ENCODE data around the gene CAPN11. TPM values are rescaled to one million over a fixed set of nuclear protein-coding genes. Genes with fewer than 3 reads are reported as not detected.

CAPN11 gene
- total RNA-seq, 1 donor from 2014 or later, result not detected

- DNase-seq (ENCODE audit: low read depth), result no peak
Observed at GRCh38 chr6:44211284-44211683, 52.7 kb downstream of the CAPN11 start.

GRCh38 chr6:44214307-44214706, 55.7 kb downstream of the CAPN11 start:
- DNase-seq (ENCODE audit: low read depth), result no peak

DNA sequence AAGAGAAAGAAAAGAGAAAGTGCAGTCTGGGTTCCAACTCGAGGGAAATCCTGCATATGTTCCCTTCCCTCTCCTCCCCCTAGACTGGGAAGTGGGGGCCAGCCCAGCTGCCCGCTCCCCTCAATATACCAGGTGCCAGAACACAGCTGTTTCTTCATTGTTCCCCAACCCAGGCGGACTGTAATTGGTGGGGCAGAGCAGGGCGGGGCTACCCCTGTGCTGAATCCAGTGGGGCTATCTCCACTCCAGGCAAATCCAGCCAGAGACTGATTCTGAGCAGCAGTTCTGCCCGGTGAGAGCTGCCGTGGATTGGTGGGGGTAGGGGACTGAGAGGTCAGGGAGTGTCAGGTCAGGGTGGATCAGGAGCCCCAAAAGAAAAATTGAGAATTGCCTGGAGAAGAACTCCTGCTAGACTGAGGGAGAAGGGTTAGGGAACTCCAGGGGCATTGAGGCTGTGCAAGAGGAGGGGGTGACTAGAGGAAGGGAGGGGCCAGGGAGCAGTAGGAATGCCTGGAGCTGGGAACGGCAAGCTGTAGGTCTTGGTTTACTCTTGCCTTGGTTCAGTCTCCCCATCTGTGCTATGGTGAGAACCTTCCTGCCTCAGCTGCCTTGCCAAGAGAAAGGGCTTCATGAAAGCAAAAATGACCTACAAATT, 58.2 kb downstream of the CAPN11 start, which contains the start of gene MYMX:
TSS of gene MYMX (plus strand) at position 250 of the 655 bp plus-strand sequence. CDS start 546 bp downstream, outside the sequence.
- DNase-seq (ENCODE audit: low read depth), result no peak

DNA sequence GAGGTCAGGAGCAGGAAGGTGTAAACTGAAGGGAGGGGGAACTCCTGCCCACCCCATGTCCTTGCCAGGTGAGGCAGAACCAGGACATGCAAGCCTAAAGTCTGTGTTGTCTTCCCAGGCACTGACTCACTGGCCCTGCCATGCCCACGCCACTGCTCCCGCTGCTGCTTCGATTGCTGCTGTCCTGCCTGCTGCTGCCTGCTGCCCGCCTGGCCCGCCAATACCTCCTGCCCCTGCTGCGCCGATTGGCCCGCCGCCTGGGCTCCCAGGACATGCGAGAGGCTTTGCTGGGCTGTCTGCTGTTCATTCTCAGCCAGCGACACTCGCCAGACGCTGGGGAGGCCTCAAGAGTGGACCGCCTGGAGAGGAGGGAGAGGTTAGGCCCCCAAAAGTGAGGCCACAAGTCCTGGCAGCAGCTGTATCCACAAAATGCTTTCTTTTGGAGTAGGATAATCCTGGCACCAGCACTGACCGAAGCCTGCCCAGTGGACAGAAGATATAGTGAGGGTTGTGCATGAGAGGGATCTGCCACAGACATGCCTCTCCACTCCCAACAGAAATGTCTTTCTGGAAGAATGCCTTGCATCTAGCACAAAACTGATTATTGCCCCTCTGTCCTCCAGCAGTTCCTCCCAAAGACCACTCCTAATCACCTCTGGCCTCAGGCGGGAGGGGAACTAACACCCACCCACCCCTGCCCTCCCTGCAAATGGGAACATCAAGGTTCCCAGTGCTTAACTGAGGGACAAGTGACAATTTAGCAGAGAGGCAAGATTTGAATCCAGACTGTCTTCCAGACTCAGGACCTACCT, 58.9 kb downstream of the CAPN11 start:
- DNase-seq (ENCODE audit: low read depth), result peak; percentile 59

GRCh38 chr6:44219053-44219814, 60.6 kb downstream of the CAPN11 start:
- peak; percentile 44 for DNase-seq (ENCODE audit: low read depth)

- DNase-seq (ENCODE audit: low read depth), result no peak
Observed at GRCh38 chr6:44219815-44220784, 61.5 kb downstream of the CAPN11 start.

DNA sequence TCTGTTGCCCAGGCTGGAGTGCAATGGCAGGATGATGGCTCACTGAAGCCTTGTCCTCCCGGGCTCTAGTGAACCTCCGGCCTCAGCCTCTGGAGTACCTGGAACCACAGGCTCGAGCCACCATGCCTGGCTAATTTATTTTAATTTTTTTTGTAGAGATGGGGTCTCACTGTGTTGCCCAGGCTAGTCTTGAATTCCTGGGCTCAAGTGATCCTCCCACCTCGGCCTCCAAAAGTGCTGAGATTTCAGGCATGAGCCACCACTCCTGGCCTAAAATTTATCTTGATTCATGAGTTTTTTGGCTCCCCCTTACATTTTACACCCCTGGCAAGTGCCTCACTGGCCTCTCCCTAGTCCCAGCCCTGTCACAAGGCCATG, 62.3 kb downstream of the CAPN11 start:
- no peak for DNase-seq (ENCODE audit: low read depth)

- DNase-seq (ENCODE audit: low read depth), result peak; percentile 88
Observed at GRCh38 chr6:44221291-44221960, 62.8 kb downstream of the CAPN11 start.

- no peak for DNase-seq (ENCODE audit: low read depth)
Observed at GRCh38 chr6:44221961-44222335, 63.3 kb downstream of the CAPN11 start.

- no peak for DNase-seq (ENCODE audit: low read depth)
Observed at GRCh38 chr6:44222486-44223318, 64.1 kb downstream of the CAPN11 start.

DNA sequence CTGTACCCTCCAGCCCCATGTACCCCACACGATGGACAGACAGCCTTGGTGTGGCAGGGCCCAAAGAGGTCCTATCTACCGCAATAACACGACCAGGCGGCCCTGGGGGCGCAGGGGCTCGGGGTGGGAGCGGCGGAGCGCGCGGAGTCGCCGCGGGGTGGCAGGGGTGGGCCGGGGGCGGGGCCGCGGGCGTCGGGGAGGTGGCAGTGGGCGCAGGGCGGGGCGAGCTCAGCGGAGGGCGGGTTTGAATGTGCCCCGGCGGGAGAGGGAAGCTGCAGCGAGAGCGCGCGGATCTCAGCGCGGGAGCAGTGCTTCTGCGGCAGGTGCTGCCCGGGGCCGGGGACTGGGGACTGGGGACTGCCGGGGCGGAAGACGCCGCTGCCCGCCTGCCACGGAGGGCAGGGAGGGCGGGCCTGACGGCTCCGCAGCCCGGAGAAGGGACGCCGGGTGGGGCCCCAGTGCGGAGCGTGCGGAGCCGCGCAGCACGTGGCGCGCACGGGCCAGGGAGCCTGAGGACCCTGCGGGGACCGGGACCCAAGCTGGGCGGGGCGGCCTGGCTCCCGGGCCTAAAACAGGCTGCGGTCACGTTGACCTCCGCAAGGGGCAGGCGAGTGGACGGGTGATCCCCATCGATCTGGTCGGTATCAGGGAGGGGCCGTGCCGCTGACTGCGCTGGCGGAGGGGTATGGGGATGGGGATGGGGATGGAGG, 64.9 kb downstream of the CAPN11 start, which contains the start of gene SLC29A1:
TSS of gene SLC29A1 (plus strand) at position 277 of the 710 bp plus-strand sequence. CDS start 3,719 bp downstream, outside the sequence.
- no peak for DNase-seq (ENCODE audit: low read depth)

- peak; percentile 22 for DNase-seq (ENCODE audit: low read depth)
Observed at GRCh38 chr6:44224029-44224964, 65.7 kb downstream of the CAPN11 start.

GRCh38 chr6:44224965-44225305, 66.3 kb downstream of the CAPN11 start:
- DNase-seq (ENCODE audit: low read depth), result no peak

DNA sequence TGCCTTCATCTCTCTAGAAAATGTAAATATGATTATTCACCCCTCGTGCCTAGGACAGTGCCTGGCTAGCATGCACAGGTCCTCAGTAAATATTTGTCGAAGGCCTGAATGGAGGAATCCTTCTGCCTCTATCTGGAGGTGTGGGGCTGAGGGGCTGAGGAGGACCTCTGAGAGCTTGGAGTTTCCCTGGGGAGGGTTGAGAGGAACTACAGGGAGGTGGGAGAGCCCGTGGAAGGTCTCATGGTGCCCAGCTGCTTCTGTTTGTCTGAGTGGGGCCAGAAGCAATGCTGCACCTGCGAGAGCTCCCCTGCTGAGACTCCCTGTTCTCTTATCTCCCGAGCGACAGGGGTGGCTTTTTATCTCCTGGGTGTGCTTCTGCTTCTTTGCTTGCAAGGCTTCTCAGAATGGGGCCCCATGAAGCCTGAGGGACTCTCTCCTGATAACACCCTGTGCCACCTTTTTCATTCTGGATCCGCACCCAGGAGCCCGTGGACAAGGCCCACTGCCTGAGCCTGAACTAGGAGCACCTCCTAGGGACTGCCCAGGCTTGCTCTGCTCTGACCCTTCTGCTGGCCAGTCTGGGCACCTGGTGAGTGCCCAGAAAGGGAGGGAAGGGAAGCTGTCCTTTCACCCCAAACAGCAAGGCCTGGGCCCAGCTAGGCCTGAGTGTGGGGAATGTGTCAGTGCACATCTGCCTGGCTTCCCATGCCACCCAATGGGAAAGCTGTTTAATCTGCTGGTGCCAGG, 67.1 kb downstream of the CAPN11 start:
- DNase-seq (ENCODE audit: low read depth), result no peak

DNA sequence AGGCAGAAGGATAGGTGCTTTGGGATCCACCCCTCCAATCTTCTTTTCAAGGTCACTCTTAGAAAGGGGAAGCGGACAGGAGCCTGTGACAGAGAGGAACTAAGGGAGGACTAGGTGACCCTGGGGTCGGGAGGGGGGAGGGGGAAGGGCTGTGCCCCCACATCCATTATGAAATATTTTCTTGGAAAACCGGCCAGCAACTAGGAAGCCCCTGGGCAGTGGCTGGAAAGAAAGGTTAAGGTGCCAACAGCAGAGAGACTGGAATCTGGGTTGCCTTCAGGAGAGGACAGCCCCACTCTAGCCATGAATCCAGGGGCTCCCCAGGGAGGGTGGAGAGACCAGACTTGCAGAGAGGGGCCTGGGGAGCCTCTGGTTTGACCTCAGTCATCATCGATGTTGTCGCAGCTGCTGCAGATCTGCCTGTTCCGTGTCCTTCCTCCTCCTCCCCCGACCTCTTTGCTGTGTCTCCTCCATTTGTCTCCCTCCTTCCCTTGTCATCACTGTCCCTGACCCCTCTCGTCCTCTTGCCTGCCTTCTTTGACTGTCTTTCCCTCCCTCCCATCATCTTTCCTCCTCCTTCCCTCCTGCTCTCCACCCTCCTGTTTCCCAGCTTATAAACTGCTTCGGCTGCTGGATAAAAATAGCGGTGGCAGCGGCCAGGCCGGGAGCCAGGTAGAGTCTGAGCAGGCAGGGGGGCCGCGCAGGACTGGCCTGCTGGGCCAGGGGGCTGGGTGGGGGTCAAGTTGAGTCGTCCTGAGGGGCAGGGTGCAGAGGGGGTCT, 67.9 kb downstream of the CAPN11 start:
- no peak for DNase-seq (ENCODE audit: low read depth)

DNA sequence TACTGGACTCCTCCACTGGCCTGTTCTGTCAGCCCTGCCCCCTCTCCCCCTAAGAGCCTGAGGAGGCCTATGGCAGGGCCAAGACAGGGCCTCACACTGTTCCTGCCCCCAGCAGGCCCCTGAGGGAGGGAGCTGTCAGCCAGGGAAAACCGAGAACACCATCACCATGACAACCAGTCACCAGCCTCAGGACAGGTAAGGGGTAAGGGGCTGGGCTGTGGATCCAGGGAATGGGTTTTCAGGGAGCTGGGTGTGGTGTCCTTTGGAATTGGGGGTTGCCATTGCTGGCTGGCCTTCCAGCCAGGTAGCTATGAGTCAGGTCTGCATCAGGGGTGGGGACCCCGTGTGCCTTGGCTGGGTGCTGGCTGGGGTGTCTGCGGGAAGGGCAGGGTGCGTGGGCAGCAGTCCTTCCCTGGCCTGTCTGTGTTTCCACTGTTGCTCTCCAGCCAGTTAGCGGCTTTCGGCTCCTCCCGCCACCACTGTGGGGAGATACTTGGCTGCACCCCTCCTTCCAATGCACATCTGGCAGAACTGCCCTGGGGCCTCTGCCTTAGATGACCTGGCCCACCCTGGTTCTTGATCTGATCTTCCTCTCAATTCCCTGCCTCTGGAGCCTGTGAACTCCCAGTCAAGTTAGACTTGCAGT, 68.7 kb downstream of the CAPN11 start:
- DNase-seq (ENCODE audit: low read depth), result no peak

Data from renal cortical epithelial cell (primary cell).